ENCODE results near the gene INPP4B. TPM values are rescaled to one million over a fixed set of nuclear protein-coding genes. Genes with fewer than 3 reads are reported as not detected.
"Not testable (repeated sequence)": the region's sequence is repeated elsewhere in the genome, so short reads cannot be mapped to it uniquely, and the experiment has no call there.

Gene INPP4B
- polyA plus RNA-seq, 3 donors from 2014 or later = 0.81 to 6.3 (median 6.2) TPM

- Mint-ChIP-seq H3K4me1 (no peaks in the 10 kb centered on the region), H3K27me3 (ENCODE audit: low read depth in 3 of 3) (peaks cover 0 to 2% (median 1%) of the 10 kb centered on the region in 3 donors), H3K4me3 (no peak overlapping the region), H3K36me3 (peaks cover 0 to 3% (median 0%) of the 10 kb centered on the region in 3 donors), H3K9me3 (peaks cover 0 to 4% (median 0%) of the 10 kb centered on the region in 6 donors), H3K27ac (no peak overlapping the region)
- no peak for DNase-seq
Observed at GRCh38 chr4:142091085-142091513, 755.0 kb downstream of the INPP4B start.

GRCh38 chr4:142088906-142089305 is 757.2 kb downstream of the INPP4B start:
- Mint-ChIP-seq H3K36me3 (peaks cover 0 to 3% (median 0%) of the 10 kb centered on the region in 3 donors), H3K27ac (no peak overlapping the region), H3K4me3 (no peak overlapping the region), H3K4me1 (no peaks in the 10 kb centered on the region), H3K9me3 (peaks cover 0 to 3% (median 0%) of the 10 kb centered on the region in 6 donors), H3K27me3 (ENCODE audit: low read depth in 3 of 3) (peaks cover 0 to 3% (median 0%) of the 10 kb centered on the region in 3 donors)
- no peak for DNase-seq

GRCh38 chr4:142085513-142086292 is 760.4 kb downstream of the INPP4B start:
- Mint-ChIP-seq H3K36me3 (peaks cover 0 to 3% (median 0%) of the 10 kb centered on the region in 3 donors), H3K4me1 (no peaks in the 10 kb centered on the region), H3K27me3 (ENCODE audit: low read depth in 3 of 3) (peaks cover 0 to 3% (median 0%) of the 10 kb centered on the region in 3 donors), H3K27ac (no peak overlapping the region), H3K4me3 (no peak overlapping the region), H3K9me3 (peaks cover 0 to 3% (median 0%) of the 10 kb centered on the region in 6 donors)
- DNase-seq = no peak

- Mint-ChIP-seq H3K4me3 (no peak overlapping the region), H3K36me3 (no peaks in the 10 kb centered on the region), H3K27me3 (ENCODE audit: low read depth in 3 of 3) (peaks cover 0 to 3% (median 1%) of the 10 kb centered on the region in 3 donors), H3K9me3 (peaks cover 0 to 3% (median 0%) of the 10 kb centered on the region in 6 donors), H3K4me1 (no peaks in the 10 kb centered on the region), H3K27ac (no peak overlapping the region)
- no peak for DNase-seq
Observed at GRCh38 chr4:142083264-142083663, 762.8 kb downstream of the INPP4B start.

GRCh38 chr4:142081025-142081424 is 765.1 kb downstream of the INPP4B start:
- H3K9me3 Mint-ChIP-seq = peaks cover 0 to 3% (median 0%) of the 10 kb centered on the region in 6 donors
- no peaks in the 10 kb centered on the region for H3K4me1 Mint-ChIP-seq
- H3K27ac Mint-ChIP-seq = no peak overlapping the region
- DNase-seq = no peak
- H3K36me3 Mint-ChIP-seq = no peaks in the 10 kb centered on the region
- no peak overlapping the region for H3K4me3 Mint-ChIP-seq
- peaks cover 0 to 2% (median 1%) of the 10 kb centered on the region in 3 donors for H3K27me3 Mint-ChIP-seq (ENCODE audit: low read depth in 3 of 3)

GRCh38 chr4:142079959-142080358 is 766.1 kb downstream of the INPP4B start:
- H3K27ac Mint-ChIP-seq = no peak overlapping the region
- no peak overlapping the region for H3K4me3 Mint-ChIP-seq
- H3K36me3 Mint-ChIP-seq = no peaks in the 10 kb centered on the region
- peaks cover 0 to 2% (median 0%) of the 10 kb centered on the region in 6 donors for H3K9me3 Mint-ChIP-seq
- DNase-seq = no peak
- no peaks in the 10 kb centered on the region for H3K4me1 Mint-ChIP-seq
- peaks cover 0 to 1% (median 0%) of the 10 kb centered on the region in 3 donors for H3K27me3 Mint-ChIP-seq (ENCODE audit: low read depth in 3 of 3)

GRCh38 chr4:142077048-142077447 is 769.1 kb downstream of the INPP4B start:
- Mint-ChIP-seq H3K4me1 (no peaks in the 10 kb centered on the region), H3K9me3 (peaks cover 0 to 2% (median 0%) of the 10 kb centered on the region in 6 donors), H3K36me3 (no peaks in the 10 kb centered on the region), H3K27ac (no peak overlapping the region), H3K4me3 (no peak overlapping the region), H3K27me3 (ENCODE audit: low read depth in 3 of 3) (peaks cover 0 to 1% (median 0%) of the 10 kb centered on the region in 3 donors)
- no peak for DNase-seq

- H3K27me3 Mint-ChIP-seq (ENCODE audit: low read depth in 3 of 3); H3K4me1 Mint-ChIP-seq; H3K36me3 Mint-ChIP-seq; H3K4me3 Mint-ChIP-seq; DNase-seq; H3K27ac Mint-ChIP-seq: not testable (repeated sequence)
- peaks cover 12 to 34% (median 20%) of the 10 kb centered on the region in 6 donors for H3K9me3 Mint-ChIP-seq
Observed at GRCh38 chr4:142068304-142068703, 777.8 kb downstream of the INPP4B start.

- not testable (repeated sequence) for H3K27ac Mint-ChIP-seq; H3K27me3 Mint-ChIP-seq (ENCODE audit: low read depth in 3 of 3); H3K4me1 Mint-ChIP-seq; H3K4me3 Mint-ChIP-seq; H3K36me3 Mint-ChIP-seq; DNase-seq
- peaks cover 12 to 34% (median 20%) of the 10 kb centered on the region in 6 donors for H3K9me3 Mint-ChIP-seq
Observed at GRCh38 chr4:142066562-142066961, 779.5 kb downstream of the INPP4B start.

- H3K4me1 Mint-ChIP-seq = no peaks in the 10 kb centered on the region
- DNase-seq = no peak
- H3K27me3 Mint-ChIP-seq (ENCODE audit: low read depth in 3 of 3) = peaks cover 0 to 1% (median 1%) of the 10 kb centered on the region in 3 donors
- no peak overlapping the region for H3K27ac Mint-ChIP-seq
- H3K9me3 Mint-ChIP-seq = peaks cover 11 to 28% (median 17%) of the 10 kb centered on the region in 6 donors
- peaks cover 0 to 5% (median 4%) of the 10 kb centered on the region in 3 donors for H3K36me3 Mint-ChIP-seq
- no peak overlapping the region for H3K4me3 Mint-ChIP-seq
Observed at GRCh38 chr4:142065086-142065647, 780.9 kb downstream of the INPP4B start.

GRCh38 chr4:142064181-142064580 is 781.9 kb downstream of the INPP4B start:
- DNase-seq = peak in 1 of 3 donors; percentile 5
- Mint-ChIP-seq H3K27ac (no peak overlapping the region), H3K9me3 (peaks cover 8 to 18% (median 14%) of the 10 kb centered on the region in 6 donors), H3K4me3 (no peak overlapping the region), H3K27me3 (ENCODE audit: low read depth in 3 of 3) (peaks cover 0 to 1% (median 0%) of the 10 kb centered on the region in 3 donors), H3K4me1 (no peaks in the 10 kb centered on the region), H3K36me3 (peaks cover 0 to 4% (median 2%) of the 10 kb centered on the region in 3 donors)

GRCh38 chr4:142045996-142046395 is 800.1 kb downstream of the INPP4B start:
- no peak overlapping the region for H3K27ac Mint-ChIP-seq
- no peaks in the 10 kb centered on the region for H3K27me3 Mint-ChIP-seq (ENCODE audit: low read depth in 3 of 3)
- no peaks in the 10 kb centered on the region for H3K36me3 Mint-ChIP-seq
- peaks cover 0 to 5% (median 0%) of the 10 kb centered on the region in 6 donors for H3K9me3 Mint-ChIP-seq
- no peak overlapping the region for H3K4me3 Mint-ChIP-seq
- no peak for DNase-seq
- H3K4me1 Mint-ChIP-seq = peaks cover 0 to 6% of the 10 kb centered on the region in 2 donors

GRCh38 chr4:142044271-142044670 is 801.8 kb downstream of the INPP4B start:
- Mint-ChIP-seq H3K9me3 (peaks cover 0 to 5% (median 0%) of the 10 kb centered on the region in 6 donors), H3K36me3 (no peaks in the 10 kb centered on the region), H3K27ac (no peak overlapping the region), H3K4me1 (peaks cover 0 to 6% of the 10 kb centered on the region in 2 donors), H3K27me3 (ENCODE audit: low read depth in 3 of 3) (no peaks in the 10 kb centered on the region), H3K4me3 (no peak overlapping the region)
- no peak for DNase-seq

GRCh38 chr4:142043509-142043908 is 802.6 kb downstream of the INPP4B start:
- no peaks in the 10 kb centered on the region for H3K27me3 Mint-ChIP-seq (ENCODE audit: low read depth in 3 of 3)
- peaks cover 0 to 5% (median 0%) of the 10 kb centered on the region in 6 donors for H3K9me3 Mint-ChIP-seq
- H3K27ac Mint-ChIP-seq = no peak overlapping the region
- H3K4me1 Mint-ChIP-seq = peaks cover 0 to 6% of the 10 kb centered on the region in 2 donors
- no peak for DNase-seq
- no peak overlapping the region for H3K4me3 Mint-ChIP-seq
- no peaks in the 10 kb centered on the region for H3K36me3 Mint-ChIP-seq

All from immature natural killer cell (primary cell).